GM21619 (cell line): ENCODE results near the gene EYA2.
"Not testable (repeated sequence)": the region's sequence is repeated elsewhere in the genome, so short reads cannot be mapped to it uniquely, and the experiment has no call there.

Experiments
- ATAC-seq: cut with Tn5 transposase; IDR thresholded peaks from one replicate; pipeline ENCODE4 v1.9.1; 2021; ENCODE audit not compliant: unreplicated experiment

EYA2 gene

DNA sequence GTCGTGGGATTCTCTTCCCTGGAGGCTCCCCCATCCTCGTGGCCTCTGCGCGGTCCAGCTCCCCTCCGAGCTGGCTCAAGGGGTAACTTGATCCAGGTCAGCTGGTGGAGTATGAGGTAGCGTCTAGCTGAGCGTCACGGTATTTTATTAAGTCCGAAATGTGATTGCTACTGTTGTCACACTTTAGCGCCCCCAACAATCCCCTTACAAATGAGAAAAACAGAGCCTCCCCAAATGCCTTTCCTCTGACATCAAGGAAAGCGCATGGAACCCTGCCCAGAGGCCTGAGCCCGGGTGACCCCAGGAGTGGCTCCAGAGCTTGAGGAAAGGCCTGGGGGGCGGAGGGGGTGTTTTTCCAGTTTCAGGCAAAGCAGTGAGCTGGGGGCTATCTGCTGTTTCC lies 269.5 kb downstream of the EYA2 start:
- ATAC-seq = no peak

GRCh38 chr20:47165376-47165865 lies 270.8 kb downstream of the EYA2 start:
- no peak for ATAC-seq

GRCh38 chr20:47167846-47168245 lies 273.2 kb downstream of the EYA2 start:
- no peak for ATAC-seq

GRCh38 chr20:47172579-47172978 lies 277.9 kb downstream of the EYA2 start:
- no peak for ATAC-seq

GRCh38 chr20:47173596-47174216 lies 279.1 kb downstream of the EYA2 start:
- no peak for ATAC-seq

DNA sequence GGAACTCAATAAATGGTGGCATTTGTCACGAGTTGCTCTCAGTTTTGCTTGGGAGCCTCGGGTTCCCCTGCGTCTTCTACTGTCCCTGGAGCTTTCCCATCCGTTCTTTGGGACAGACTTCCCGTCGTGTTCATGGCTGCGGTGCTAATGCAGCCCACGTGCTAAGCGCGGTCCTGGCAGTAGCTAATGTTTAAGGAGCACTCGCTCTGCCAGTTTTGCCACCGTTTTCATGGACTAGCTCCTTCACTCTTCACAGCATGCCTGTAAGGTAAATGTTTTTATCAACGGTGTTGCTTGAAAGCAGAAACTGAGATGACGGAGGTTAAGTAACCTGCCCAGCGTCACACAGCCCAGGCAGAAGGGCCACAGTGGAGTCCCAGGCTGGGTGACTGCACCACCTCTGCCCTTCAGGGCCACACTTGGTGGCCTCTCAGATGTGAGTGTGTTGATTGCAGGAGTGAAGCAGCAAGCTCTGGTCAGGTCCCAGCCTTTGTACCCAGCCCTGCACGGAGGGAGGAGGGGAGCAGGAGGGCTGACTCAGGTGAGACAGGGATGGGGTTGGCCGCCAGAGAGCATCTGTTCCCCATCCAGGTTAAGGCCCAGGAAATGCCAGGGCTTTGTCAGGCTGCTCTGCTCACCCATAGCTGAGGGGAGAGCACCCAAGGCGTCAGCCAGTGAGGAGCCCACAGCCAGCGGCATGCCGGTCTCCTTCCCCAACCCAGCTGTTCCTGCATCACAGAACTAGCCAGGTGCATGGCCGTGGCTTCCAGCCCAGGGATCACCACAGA lies 280.0 kb downstream of the EYA2 start:
- no peak for ATAC-seq

- no peak for ATAC-seq
These were observed 280.9 kb downstream of the EYA2 start for GRCh38 chr20:47175493-47175892.

DNA sequence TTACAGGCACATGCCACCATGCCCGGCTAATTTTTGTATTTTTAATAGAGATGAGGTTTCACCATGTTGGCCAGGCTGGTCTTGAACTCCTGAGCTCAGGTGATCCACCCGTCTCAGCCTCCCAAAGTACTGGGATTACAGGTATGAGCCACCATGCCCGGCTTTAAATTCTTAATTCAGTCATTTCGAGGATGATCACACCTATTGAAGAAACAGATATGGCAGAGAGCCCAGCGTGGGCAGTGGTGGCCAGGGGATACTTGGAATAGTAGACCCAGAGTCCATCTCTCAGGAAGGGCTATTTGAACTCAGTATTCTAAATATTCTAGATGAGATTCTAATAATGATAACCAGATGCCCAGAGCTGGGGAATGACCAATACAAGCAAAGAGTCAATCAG lies 281.6 kb downstream of the EYA2 start:
- ATAC-seq = not testable (repeated sequence)

GRCh38 chr20:47178277-47178676 lies 283.6 kb downstream of the EYA2 start:
- no peak for ATAC-seq

DNA sequence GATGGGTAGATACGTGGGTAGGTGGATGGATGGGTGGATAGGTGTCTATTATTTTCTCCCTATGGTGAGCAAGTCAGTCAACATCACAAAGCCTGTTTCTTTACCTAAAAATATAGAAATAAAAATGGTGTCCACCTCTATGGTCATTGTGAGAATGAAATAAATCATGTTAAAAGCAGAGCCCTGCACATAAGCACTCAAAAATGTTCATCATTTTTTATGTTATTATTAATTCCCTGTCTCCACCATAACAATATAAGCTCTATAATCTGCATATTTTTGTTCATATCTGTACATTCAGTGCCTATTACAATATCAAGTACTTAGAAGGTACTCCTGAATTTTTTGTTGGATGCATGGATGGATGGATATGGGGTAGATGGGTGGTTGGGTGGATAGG lies 284.2 kb downstream of the EYA2 start:
- no peak for ATAC-seq

DNA sequence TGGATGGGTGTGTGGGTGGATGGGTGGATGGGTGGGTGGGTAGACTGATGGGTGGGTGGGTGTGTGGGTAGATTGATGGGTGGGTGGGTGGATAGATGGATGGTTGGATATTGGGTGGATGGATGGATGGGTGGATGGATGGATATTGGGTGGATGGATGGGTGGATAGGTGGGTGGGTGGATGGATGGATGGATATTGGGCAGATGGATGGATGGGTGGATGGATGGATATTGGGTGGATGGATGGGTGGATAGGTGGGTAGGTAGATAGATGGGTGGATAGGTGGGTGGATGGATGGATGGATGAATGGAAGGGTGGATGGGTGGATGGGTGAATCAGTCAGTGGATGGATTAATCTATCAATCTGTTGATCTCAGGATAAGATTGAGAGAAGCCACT lies 284.6 kb downstream of the EYA2 start:
- ATAC-seq = no peak

DNA sequence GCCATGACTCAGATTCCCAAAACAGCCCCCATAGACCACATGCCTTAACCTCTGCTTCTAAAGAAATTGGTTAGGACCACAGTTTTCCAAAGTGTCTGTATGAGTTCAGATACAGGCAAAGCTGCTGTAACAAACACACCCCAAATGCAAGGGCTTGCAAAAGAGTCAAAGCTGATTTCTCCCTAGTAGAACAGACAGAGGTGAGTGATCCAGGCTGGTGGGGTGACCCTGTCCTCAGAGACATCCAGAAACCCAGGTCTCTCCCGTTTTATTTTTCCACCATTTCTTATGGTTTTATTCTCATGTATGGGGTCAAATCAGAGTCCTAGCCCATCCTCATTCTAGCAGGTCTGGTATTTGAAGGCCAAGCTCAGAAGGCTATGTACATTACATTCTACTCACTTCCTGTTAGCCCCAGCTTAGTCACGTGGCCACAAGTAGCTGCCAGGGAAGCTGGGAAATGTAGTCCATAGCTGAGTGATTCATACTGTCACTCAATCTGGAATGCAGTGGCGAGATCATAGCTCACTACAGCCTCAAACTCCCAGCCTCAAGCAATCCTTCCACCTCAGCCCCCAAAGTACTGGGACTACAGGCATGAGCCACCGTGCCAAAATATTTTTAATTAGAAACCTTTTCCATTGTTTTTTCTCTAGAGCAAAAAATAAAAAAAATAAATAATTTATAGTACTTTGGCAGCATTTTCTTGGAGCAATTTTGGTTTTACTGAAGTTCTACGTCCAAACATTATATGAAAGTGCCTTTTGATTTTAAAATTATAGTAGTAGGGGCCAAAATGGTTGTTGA lies 286.6 kb downstream of the EYA2 start:
- ATAC-seq = no peak

DNA sequence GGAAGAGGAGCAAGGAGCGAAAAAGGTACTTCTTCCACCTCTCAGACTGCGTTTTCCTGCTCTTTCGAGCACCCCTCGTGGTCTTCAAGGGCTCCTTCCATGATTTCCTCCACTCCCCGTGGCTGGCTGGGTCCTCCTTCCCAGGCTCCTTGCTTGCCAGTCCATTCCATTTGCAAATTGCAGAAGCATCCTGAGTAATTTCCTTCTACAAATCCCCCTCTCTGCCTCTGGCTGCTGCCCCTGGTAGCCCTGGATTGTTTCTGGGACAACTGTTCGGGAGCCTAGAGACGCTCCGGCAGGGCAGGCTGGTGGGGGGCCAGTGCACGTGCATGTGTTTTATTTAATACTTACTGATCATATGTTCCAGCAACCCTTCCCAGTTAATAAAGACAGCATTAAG lies 288.7 kb downstream of the EYA2 start:
- ATAC-seq = no peak

GRCh38 chr20:47187450-47188195 lies 293.0 kb downstream of the EYA2 start:
- ATAC-seq = no peak

- no peak for ATAC-seq
These were observed 293.9 kb downstream of the EYA2 start for GRCh38 chr20:47188540-47188939.

- no peak for ATAC-seq
These were observed 294.4 kb downstream of the EYA2 start for GRCh38 chr20:47189060-47189459.

DNA sequence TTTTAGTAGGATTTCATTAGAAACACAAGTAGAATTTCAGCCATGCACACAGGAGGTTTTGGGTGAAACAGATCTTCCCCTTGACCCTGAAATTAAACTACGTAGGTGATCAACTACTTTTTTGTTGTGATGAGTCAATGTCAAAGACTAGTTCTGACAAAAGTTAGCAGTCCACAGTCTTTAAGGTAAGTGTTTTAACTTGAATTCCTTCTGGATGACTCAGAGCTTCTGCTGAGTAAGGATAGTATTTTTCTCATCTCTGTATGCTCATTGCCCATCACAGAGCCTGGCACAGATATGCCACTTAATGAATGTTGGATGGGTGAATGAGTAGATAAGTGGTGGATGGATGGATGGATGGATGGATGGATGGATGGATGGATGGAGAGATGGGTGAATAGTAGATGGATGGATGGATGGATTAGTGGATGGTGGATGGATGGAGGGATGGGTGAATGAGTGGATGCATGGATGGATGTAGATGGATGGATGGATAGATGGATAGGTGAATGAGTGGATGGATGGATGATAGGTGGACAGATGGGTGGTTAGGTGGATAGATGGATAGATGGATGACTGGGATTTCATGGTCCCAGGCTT lies 296.5 kb downstream of the EYA2 start:
- no peak for ATAC-seq

GRCh38 chr20:47191956-47192355 lies 297.3 kb downstream of the EYA2 start:
- no peak for ATAC-seq

- no peak for ATAC-seq
These were observed 300.9 kb downstream of the EYA2 start for GRCh38 chr20:47195573-47195972.
